GM13976 (cell line): ENCODE results near the gene MYL10.

Source experiments
- DNase-seq: peaks from one replicate; pipeline ENCODE4 v3.0.0; 2012; ENCODE audit warnings: low spot score
- in situ Hi-C: fragments of 300-500 bp; cut with MboI; formaldehyde crosslinking; loops from one replicate; pipeline ENCODE4 v1.12.0; 2022; ENCODE audit warnings: low sequenced_read_pairs, mixed read lengths, inconsistent platforms; ENCODE audit not compliant: unreplicated experiment
- TF ChIP-seq, protein P1 (sequence below): IDR thresholded peaks from 2 replicates; pipeline ENCODE4 v1.5.1; 2012; ENCODE audit warnings: borderline replicate concordance, mild to moderate bottlenecking; ENCODE audit not compliant: insufficient read depth; ENCODE audit errors: extremely low read depth, missing control alignments, control extremely low read depth

The MYL10 gene

DNA sequence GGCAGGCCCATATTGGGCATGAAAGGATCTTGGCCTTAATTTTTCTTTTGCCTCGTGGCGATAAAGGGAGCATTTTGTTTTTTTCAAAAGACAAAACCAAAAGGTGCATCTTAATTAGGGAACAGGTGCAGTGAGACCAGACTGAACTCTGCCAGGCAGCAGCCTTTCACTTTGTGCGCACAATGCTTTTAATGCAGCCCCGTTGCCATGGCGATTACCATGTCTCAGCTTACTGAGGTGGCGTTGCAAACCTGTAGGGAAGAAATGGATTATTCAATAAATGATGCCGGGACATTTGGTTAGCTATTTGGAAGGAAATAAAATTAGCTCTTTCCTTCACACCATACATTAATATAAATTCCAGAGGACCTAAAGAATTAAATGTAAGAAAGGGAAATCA, 61.9 kb downstream of the MYL10 start:
- no peak for DNase-seq
- in situ Hi-C loops = no loop called here
- TF ChIP-seq, protein P1, sequence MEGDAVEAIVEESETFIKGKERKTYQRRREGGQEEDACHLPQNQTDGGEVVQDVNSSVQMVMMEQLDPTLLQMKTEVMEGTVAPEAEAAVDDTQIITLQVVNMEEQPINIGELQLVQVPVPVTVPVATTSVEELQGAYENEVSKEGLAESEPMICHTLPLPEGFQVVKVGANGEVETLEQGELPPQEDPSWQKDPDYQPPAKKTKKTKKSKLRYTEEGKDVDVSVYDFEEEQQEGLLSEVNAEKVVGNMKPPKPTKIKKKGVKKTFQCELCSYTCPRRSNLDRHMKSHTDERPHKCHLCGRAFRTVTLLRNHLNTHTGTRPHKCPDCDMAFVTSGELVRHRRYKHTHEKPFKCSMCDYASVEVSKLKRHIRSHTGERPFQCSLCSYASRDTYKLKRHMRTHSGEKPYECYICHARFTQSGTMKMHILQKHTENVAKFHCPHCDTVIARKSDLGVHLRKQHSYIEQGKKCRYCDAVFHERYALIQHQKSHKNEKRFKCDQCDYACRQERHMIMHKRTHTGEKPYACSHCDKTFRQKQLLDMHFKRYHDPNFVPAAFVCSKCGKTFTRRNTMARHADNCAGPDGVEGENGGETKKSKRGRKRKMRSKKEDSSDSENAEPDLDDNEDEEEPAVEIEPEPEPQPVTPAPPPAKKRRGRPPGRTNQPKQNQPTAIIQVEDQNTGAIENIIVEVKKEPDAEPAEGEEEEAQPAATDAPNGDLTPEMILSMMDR = no peak

DNA sequence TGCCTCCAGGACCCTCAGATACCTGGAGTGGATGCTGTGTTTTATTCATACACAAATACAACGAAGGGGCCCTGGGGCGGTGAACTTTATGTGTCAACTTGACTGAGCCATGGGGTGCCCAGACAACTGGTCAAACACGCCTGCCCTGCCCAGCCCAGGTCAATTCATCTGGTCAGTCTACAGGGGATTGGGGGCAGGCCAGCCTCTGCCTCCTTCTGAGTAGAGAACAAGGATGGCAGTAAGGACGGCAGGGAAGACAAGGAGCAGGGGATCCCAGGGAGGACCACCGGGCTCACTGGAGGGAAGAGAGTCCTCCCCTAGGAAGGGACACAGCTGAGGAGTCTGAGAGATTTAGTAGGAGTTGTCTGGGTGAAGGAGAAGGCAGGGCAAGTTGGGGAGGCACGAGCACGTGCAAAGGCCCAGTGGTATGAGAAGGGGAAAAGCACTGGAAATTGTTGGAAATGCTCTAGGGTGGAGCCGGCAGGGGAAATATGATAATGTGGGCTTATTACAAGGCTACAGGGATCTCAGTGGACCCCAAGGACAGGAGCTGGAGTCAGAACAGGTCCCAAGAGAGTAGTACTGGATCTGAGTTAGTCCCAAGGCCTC, 63.4 kb downstream of the MYL10 start:
- in situ Hi-C loops = no loop called here
- TF ChIP-seq, protein P1 = no peak
- peak; percentile 3 for DNase-seq

DNA sequence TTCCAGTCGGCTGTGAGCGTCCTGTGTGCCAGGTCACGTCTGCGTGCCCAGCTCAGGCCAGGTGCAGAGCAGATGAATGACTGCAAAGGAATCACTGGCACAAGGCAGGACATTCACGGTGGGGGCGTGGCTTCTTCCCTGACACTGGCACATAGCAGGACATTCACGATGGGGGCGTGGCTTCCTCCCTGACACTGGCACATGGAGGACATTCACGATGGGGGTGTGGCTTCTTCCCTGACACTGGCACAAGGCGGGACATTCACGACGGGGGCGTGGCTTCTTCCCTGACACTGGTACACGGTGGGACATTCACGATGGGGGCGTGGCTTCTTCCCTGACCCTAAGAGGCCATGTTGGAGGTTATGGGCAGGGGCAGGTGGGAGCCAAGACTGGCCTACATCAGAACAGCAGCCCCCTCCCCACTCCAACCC, 64.3 kb downstream of the MYL10 start:
- TF ChIP-seq, protein P1 = no peak
- in situ Hi-C loops = no loop called here
- DNase-seq = no peak

DNA sequence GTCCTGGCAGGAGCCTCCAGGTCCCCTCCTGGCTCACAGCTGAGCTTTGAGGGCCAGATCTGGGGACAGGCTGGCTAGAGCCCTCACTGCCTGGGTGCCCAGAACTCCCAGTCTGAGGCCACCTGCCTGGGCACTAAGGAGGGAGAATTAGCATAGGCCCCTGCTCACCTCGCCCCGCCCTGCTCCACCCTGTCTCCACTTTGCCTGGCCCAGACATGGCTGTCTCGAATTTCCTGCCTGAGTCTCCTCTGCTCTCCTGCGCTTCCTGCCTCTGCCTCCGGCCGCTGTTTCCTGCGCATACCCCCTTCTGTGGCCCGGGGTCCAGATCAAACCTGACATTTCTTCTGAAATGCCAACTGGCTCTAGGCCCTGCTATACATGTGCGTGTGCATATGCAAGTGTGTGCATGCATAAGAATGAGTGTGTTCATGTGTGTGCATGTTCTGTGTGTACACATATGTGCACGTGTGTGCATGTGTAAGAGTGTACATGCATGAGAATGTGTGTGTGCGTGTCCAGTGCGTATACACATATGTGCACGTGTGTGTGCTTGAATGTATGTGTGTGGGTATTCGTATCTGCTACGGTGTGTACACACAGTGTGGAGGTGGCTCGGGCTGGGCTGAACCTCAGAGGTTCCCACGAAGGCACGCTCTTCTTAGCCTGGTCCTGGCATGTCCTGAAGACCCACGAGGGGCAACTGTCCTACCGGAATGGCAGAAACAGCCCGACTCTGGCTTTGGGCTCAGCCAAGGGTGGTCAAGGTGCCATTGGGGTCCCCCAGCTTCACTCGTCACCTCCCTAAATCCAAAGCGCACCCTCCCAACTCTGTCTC, 64.9 kb downstream of the MYL10 start:
- peak; percentile 13 for DNase-seq
- TF ChIP-seq, protein P1 = no peak
- in situ Hi-C loops = no loop called here
